IPS-NIHi11 (cell line): ENCODE data around the gene THOC5.
"Not testable (repeated sequence)": the region's sequence is repeated elsewhere in the genome, so short reads cannot be mapped to it uniquely, and the experiment has no call there.

Source experiments
- DNase-seq: peaks from one replicate; pipeline ENCODE4 v3.0.0; 2012; ENCODE audit warnings: mixed read lengths, low spot score

Gene THOC5

GRCh38 chr22:29553351-29554224, at the start of gene THOC5:
Gene THOC5, minus strand, starts transcription at chr22:29553757. Its CDS starts 4,610 bp downstream, at chr22:29549147.
- DNase-seq, result peak; percentile 97

GRCh38 chr22:29598684-29599020, 45.1 kb upstream of the THOC5 start:
- no peak for DNase-seq

GRCh38 chr22:29597871-29598683, 44.5 kb upstream of the THOC5 start:
- DNase-seq, result not testable (repeated sequence)

- DNase-seq, result no peak
Observed at GRCh38 chr22:29596408-29596807, 42.9 kb upstream of the THOC5 start.

GRCh38 chr22:29594447-29594846, 40.9 kb upstream of the THOC5 start:
- not testable (repeated sequence) for DNase-seq

GRCh38 chr22:29593923-29594322, 40.4 kb upstream of the THOC5 start:
- no peak for DNase-seq

GRCh38 chr22:29587938-29588699, 34.6 kb upstream of the THOC5 start:
- no peak for DNase-seq

- DNase-seq, result not testable (repeated sequence)
Observed at GRCh38 chr22:29586193-29586705, 32.7 kb upstream of the THOC5 start.

- DNase-seq, result no peak
Observed at GRCh38 chr22:29584975-29585374, 31.4 kb upstream of the THOC5 start.

- no peak for DNase-seq
Observed at GRCh38 chr22:29581799-29582198, 28.2 kb upstream of the THOC5 start.

GRCh38 chr22:29580200-29580810, 26.7 kb upstream of the THOC5 start:
- peak; percentile 43 for DNase-seq

GRCh38 chr22:29578462-29579200, 25.1 kb upstream of the THOC5 start:
- no peak for DNase-seq

- no peak for DNase-seq
Observed at GRCh38 chr22:29574762-29575450, 21.3 kb upstream of the THOC5 start.

GRCh38 chr22:29570912-29571549, 17.5 kb upstream of the THOC5 start:
- no peak for DNase-seq

- no peak for DNase-seq
Observed at GRCh38 chr22:29570456-29570855, 16.9 kb upstream of the THOC5 start.

GRCh38 chr22:29569011-29569678, 15.6 kb upstream of the THOC5 start:
- DNase-seq, result no peak

GRCh38 chr22:29567338-29567737, 13.8 kb upstream of the THOC5 start:
- no peak for DNase-seq

- not testable (repeated sequence) for DNase-seq
Observed at GRCh38 chr22:29566513-29566912, 13.0 kb upstream of the THOC5 start.
